ENCODE data around the gene IRGQ. TPM values are rescaled to one million over a fixed set of nuclear protein-coding genes. Genes with fewer than 3 reads are reported as not detected.
A peak's percentile ranks its signal among the peaks of the same experiment; 100 is the strongest.

The IRGQ gene
- total RNA-seq (2021) (23.3 and 31.6 TPM in 2 replicates), Bru-seq, nascent RNA (percentile 71 among the genes with signal in this experiment), BruChase-seq, experiment 1, labeled RNA remaining after a 2-hour chase (percentile 96 among the genes with signal in this experiment), BruChase-seq, experiment 2, labeled RNA remaining after a 6-hour chase (percentile 85 among the genes with signal in this experiment)
- long read RNA-seq, full-length matches to known transcripts: 7 of 7 reads
- long read RNA-seq, partial matches to known transcripts: 0 of 7 reads
- long read RNA-seq, other reads (novel, unspliced or antisense): 0 of 7 reads

- intact Hi-C loops (cut with micrococcal nuclease; ENCODE audit: unreplicated experiment): loop anchor here (1.0 to 10.0 kb wide), 6 partner anchors 21 to 213 kb away; partner anchors contain the start of genes PINLYP, XRCC1 and ZNF428
- H4K20me1 ChIP-seq (ENCODE audit: insufficient read depth): peaks cover 10% of the 10 kb centered on the region
- peak; percentile 96 to 100 for DNase-seq
- H3K9me3 ChIP-seq (ENCODE audit: insufficient read depth, low read depth): no peaks in the 10 kb centered on the region
- ChIA-PET CTCF (interaction anchor here (0.6 to 1.5 kb wide), 5 partner anchors 22 to 140 kb away, joined by 3 to 5 read pairs (median 4); partner anchors contain the start of gene PLAUR), POLR2A (ENCODE audit: unreplicated experiment) (interaction anchor here (0.5 to 1.2 kb wide), 9 partner anchors 9 to 1367 kb away, joined by 4 to 15 read pairs (median 5); partner anchors contain the start of gene ZNF283)
- H3K4me3 ChIP-seq: peak within 1 kb of the TSS; percentile 94
- H3F3A ChIP-seq (ENCODE audit: insufficient read depth, low read depth): peaks cover 12% of the 10 kb centered on the region; the same call in 1 of the 2 replicates
- 0 out of 2 replicates have a peak, but pooled peaks cover 7% of the 10 kb centered on the region for H3K36me3 ChIP-seq (ENCODE audit: low read depth)
- peaks cover 15% of the 10 kb centered on the region for H3K4me1 ChIP-seq (replicated peaks; ENCODE audit: insufficient read depth)
- peak within 1 kb of the TSS; percentile 83 for H3K27ac ChIP-seq
- H3K27me3 ChIP-seq (ENCODE audit: insufficient read depth, low read depth): no peaks in the 10 kb centered on the region
- no peaks in the 10 kb centered on the region for H3K9me2 ChIP-seq (ENCODE audit: insufficient read depth)
- H3K79me2 ChIP-seq (ENCODE audit: low read depth): peaks cover 48% of the 10 kb centered on the region
- H2AFZ ChIP-seq: peak within 1 kb of the TSS; percentile 88
- no TSS peak for BruUV-seq (replicated peaks)
- no peak for TF ChIP-seq CTCF (conservative IDR thresholded peaks at IDR 0.05)
- no peak for TF ChIP-seq EZH2 (IDR thresholded peaks at IDR 0.05; ENCODE audit: low read depth)
- H3K4me2 ChIP-seq: peak within 1 kb of the TSS; percentile 98
These were observed at the start of gene IRGQ, which contains the start of gene ZNF576 for GRCh38 chr19:43595999-43596841. Gene IRGQ (minus strand): TSS chr19:43596134. CDS start chr19:43595338, 796 bp downstream. Gene ZNF576 (plus strand): TSS chr19:43596595. CDS start chr19:43597109, 514 bp downstream.

- BruUV-seq (replicated peaks): no TSS peak
- TF ChIP-seq CTCF (conservative IDR thresholded peaks at IDR 0.05): no peak
- no peak for TF ChIP-seq EZH2 (IDR thresholded peaks at IDR 0.05; ENCODE audit: low read depth)
- Histone ChIP-seq H3K9me3 (ENCODE audit: insufficient read depth, low read depth) (no peaks in the 10 kb centered on the region), H3K4me3 (no peak overlapping the region), H3K27me3 (ENCODE audit: insufficient read depth, low read depth) (0 out of 2 replicates have a peak, but pooled peaks cover under 1% of the 10 kb centered on the region), H2AFZ (no peak overlapping the region), H3K79me2 (ENCODE audit: low read depth) (no peaks in the 10 kb centered on the region), H3K36me3 (ENCODE audit: low read depth) (peaks cover 7% of the 10 kb centered on the region; the same call in 1 of the 2 replicates), H3K4me2 (no peak overlapping the region), H4K20me1 (ENCODE audit: insufficient read depth) (0 out of 2 replicates have a peak, but pooled peaks cover 2% of the 10 kb centered on the region), H3F3A (ENCODE audit: insufficient read depth, low read depth) (peaks cover 25% of the 10 kb centered on the region; the same call in 1 of the 2 replicates), H3K4me1 (replicated peaks; ENCODE audit: insufficient read depth) (peaks cover 8% of the 10 kb centered on the region; the same call in 1 of the 2 replicates), H3K27ac (no peak overlapping the region), H3K9me2 (ENCODE audit: insufficient read depth) (no peaks in the 10 kb centered on the region)
- ChIA-PET POLR2A (ENCODE audit: unreplicated experiment) (no interaction called here), CTCF (no interaction called here)
- DNase-seq: no peak
- intact Hi-C loops (cut with micrococcal nuclease; ENCODE audit: unreplicated experiment): no loop called here
These were observed 48.2 kb upstream of the IRGQ start for GRCh38 chr19:43644181-43644580.

- no peaks in the 10 kb centered on the region for H3K36me3 ChIP-seq (ENCODE audit: low read depth)
- H4K20me1 ChIP-seq (ENCODE audit: insufficient read depth): no peaks in the 10 kb centered on the region
- DNase-seq: no peak
- peaks cover 29% of the 10 kb centered on the region; the same call in 1 of the 2 replicates for H3F3A ChIP-seq (ENCODE audit: insufficient read depth, low read depth)
- no peak overlapping the region for H2AFZ ChIP-seq
- POLR2A ChIA-PET (ENCODE audit: unreplicated experiment): no interaction called here
- BruUV-seq (replicated peaks): no TSS peak
- H3K4me1 ChIP-seq (replicated peaks; ENCODE audit: insufficient read depth): peaks cover 14% of the 10 kb centered on the region; the same call in 1 of the 2 replicates
- H3K9me3 ChIP-seq (ENCODE audit: insufficient read depth, low read depth): no peaks in the 10 kb centered on the region
- TF ChIP-seq EZH2 (IDR thresholded peaks at IDR 0.05; ENCODE audit: low read depth): no peak
- no peak for TF ChIP-seq CTCF (conservative IDR thresholded peaks at IDR 0.05)
- peaks cover 6% of the 10 kb centered on the region; the same call in 1 of the 2 replicates for H3K27me3 ChIP-seq (ENCODE audit: insufficient read depth, low read depth)
- H3K9me2 ChIP-seq (ENCODE audit: insufficient read depth): no peaks in the 10 kb centered on the region
- no peaks in the 10 kb centered on the region for H3K79me2 ChIP-seq (ENCODE audit: low read depth)
- H3K4me3 ChIP-seq: no peak overlapping the region
- CTCF ChIA-PET: no interaction called here
- no peak overlapping the region for H3K4me2 ChIP-seq
- intact Hi-C loops (cut with micrococcal nuclease; ENCODE audit: unreplicated experiment): no loop called here
- no peak overlapping the region for H3K27ac ChIP-seq
These were observed 47.4 kb upstream of the IRGQ start for GRCh38 chr19:43643326-43643725.

Measured in PC-9 (cell line).